DOHH2 (cell line): ENCODE data around the gene LTO1.

ENCODE experiments used
- H3F3A ChIP-seq: fragments of 200-600 bp; sonication (generic), shearing (Covaris generic); 2 replicates; pipeline ENCODE4 v1.6.0; 2016; ENCODE audit warnings: antibody characterized with exemption, mild to moderate bottlenecking; ENCODE audit not compliant: control insufficient read depth, insufficient read depth
- H3K27ac ChIP-seq: fragments of 200-600 bp; sonication (generic); 2 replicates; pipeline ENCODE4 v1.5.1; 2014; ENCODE audit warnings: low read depth, mild to moderate bottlenecking, low read length, moderate library complexity
- H3K27me3 ChIP-seq: fragments of 200-600 bp; sonication (generic); 2 replicates; pipeline ENCODE4 v1.6.1; 2014; ENCODE audit warnings: mild to moderate bottlenecking, low read length, mixed read lengths; ENCODE audit not compliant: control insufficient read depth
- H3K36me3 ChIP-seq: fragments of 200-600 bp; sonication (generic); 2 replicates; pipeline ENCODE4 v1.6.1; 2014; ENCODE audit warnings: mild to moderate bottlenecking, low read length, moderate library complexity, mixed read lengths; ENCODE audit not compliant: control insufficient read depth
- H3K4me1 ChIP-seq: fragments of 200-600 bp; sonication (generic); 2 replicates; pipeline ENCODE4 v1.6.1; 2014; ENCODE audit warnings: mild to moderate bottlenecking, low read length, mixed read lengths; ENCODE audit not compliant: control insufficient read depth
- H3K4me2 ChIP-seq: fragments of 200-600 bp; sonication (generic); 2 replicates; pipeline ENCODE4 v1.6.0; 2014; ENCODE audit warnings: mild to moderate bottlenecking, low read length, moderate library complexity
- H3K4me3 ChIP-seq: fragments of 200-600 bp; sonication (generic); 2 replicates; pipeline ENCODE4 v1.5.1; 2014; ENCODE audit warnings: mild to moderate bottlenecking, low read length, mixed read lengths
- H3K79me2 ChIP-seq: fragments of 200-600 bp; sonication (generic); 2 replicates; pipeline ENCODE4 v1.6.1; 2014; ENCODE audit warnings: mild to moderate bottlenecking, low read length, mixed read lengths; ENCODE audit not compliant: control insufficient read depth
- H3K9me2 ChIP-seq: fragments of 200-600 bp; sonication (generic); replicated peaks from 2 replicates; pipeline ENCODE4 v1.6.1; 2014; ENCODE audit warnings: mild to moderate bottlenecking, low read length, mixed read lengths; ENCODE audit not compliant: control insufficient read depth
- H3K9me3 ChIP-seq: fragments of 200-600 bp; sonication (generic); 2 replicates; pipeline ENCODE4 v1.6.1; 2014; ENCODE audit warnings: antibody characterized with exemption, low read length, mixed read lengths; ENCODE audit not compliant: control insufficient read depth, insufficient read depth
- H4K20me1 ChIP-seq: fragments of 200-600 bp; sonication (generic); 2 replicates; pipeline ENCODE4 v1.6.0; 2014; ENCODE audit warnings: low read depth, mild to moderate bottlenecking, antibody characterized with exemption, low read length, moderate library complexity; ENCODE audit not compliant: control insufficient read depth, insufficient read depth
- CTCF ChIP-seq: fragments of 200-600 bp; sonication (generic); IDR thresholded peaks from one replicate; pipeline ENCODE4 v1.5.1; 2014; ENCODE audit warnings: antibody characterized with exemption, mild to moderate bottlenecking, low read depth, low read length; ENCODE audit not compliant: poor library complexity, severe bottlenecking
- EZH2phosphoT487 ChIP-seq: fragments of 200-600 bp; sonication (generic); IDR thresholded peaks from 2 replicates; pipeline ENCODE4 v1.6.1; 2017; ENCODE audit warnings: borderline replicate concordance, mild to moderate bottlenecking, antibody characterized with exemption, low read length, moderate library complexity, mixed read lengths

LTO1 gene

GRCh38 chr11:69705351-69705811 is 30.2 kb upstream of the LTO1 start:
- 0 out of 2 replicates have a peak, but pooled peaks cover 2% of the 10 kb centered on the region for H4K20me1 ChIP-seq
- no peak overlapping the region for H3K4me3 ChIP-seq
- no peaks in the 10 kb centered on the region for H3K79me2 ChIP-seq
- H3K9me2 ChIP-seq, result no peaks in the 10 kb centered on the region
- no peaks in the 10 kb centered on the region for H3K36me3 ChIP-seq
- no peaks in the 10 kb centered on the region for H3F3A ChIP-seq
- TF ChIP-seq CTCF, result no peak
- TF ChIP-seq EZH2phosphoT487, result no peak
- no peaks in the 10 kb centered on the region for H3K4me1 ChIP-seq
- no peak overlapping the region for H3K27ac ChIP-seq
- peaks cover 22% of the 10 kb centered on the region for H3K27me3 ChIP-seq
- no peak overlapping the region for H3K4me2 ChIP-seq
- no peaks in the 10 kb centered on the region for H3K9me3 ChIP-seq

- no peak overlapping the region for H3K4me3 ChIP-seq
- no peaks in the 10 kb centered on the region for H3K79me2 ChIP-seq
- H3K27ac ChIP-seq, result no peak overlapping the region
- H3K9me2 ChIP-seq, result no peaks in the 10 kb centered on the region
- TF ChIP-seq EZH2phosphoT487 (no peak), CTCF (no peak)
- 0 out of 2 replicates have a peak, but pooled peaks cover 2% of the 10 kb centered on the region for H4K20me1 ChIP-seq
- no peak overlapping the region for H3K4me2 ChIP-seq
- H3K27me3 ChIP-seq, result peaks cover 22% of the 10 kb centered on the region
- H3K4me1 ChIP-seq, result peaks cover 1% of the 10 kb centered on the region; the same call in 1 of the 2 replicates
- H3F3A ChIP-seq, result no peaks in the 10 kb centered on the region; the same call in 1 of the 2 replicates
- no peaks in the 10 kb centered on the region for H3K36me3 ChIP-seq
- H3K9me3 ChIP-seq, result no peaks in the 10 kb centered on the region
Observed at GRCh38 chr11:69704508-69705253, 29.5 kb upstream of the LTO1 start.

GRCh38 chr11:69703768-69704507 is 28.8 kb upstream of the LTO1 start, which contains the start of gene FGF19:
Gene FGF19 (minus strand): TSS chr11:69704022. CDS start chr11:69703876, 146 bp downstream.
- peaks cover 26% of the 10 kb centered on the region for H3K27me3 ChIP-seq

More at GRCh38 chr11:69703768-69704507, 28.8 kb upstream of the LTO1 start, which contains the start of gene FGF19:
- no peak for TF ChIP-seq EZH2phosphoT487
- no peak for TF ChIP-seq CTCF
- no peak within 1 kb of the TSS for H3K27ac ChIP-seq
- H3K79me2 ChIP-seq, result no peaks in the 10 kb centered on the region
- no peaks in the 10 kb centered on the region for H3K9me3 ChIP-seq
- H3K4me1 ChIP-seq, result peaks cover 9% of the 10 kb centered on the region
- H4K20me1 ChIP-seq, result peaks cover 6% of the 10 kb centered on the region; the same call in 1 of the 2 replicates
- no peaks in the 10 kb centered on the region; the same call in 1 of the 2 replicates for H3F3A ChIP-seq
- H3K36me3 ChIP-seq, result no peaks in the 10 kb centered on the region
- no peak within 1 kb of the TSS for H3K4me3 ChIP-seq
- H3K9me2 ChIP-seq, result no peaks in the 10 kb centered on the region
- no peak within 1 kb of the TSS for H3K4me2 ChIP-seq
